Keratinocyte (primary cell): ENCODE results near the gene TMEM131. TPM values are rescaled to one million over a fixed set of nuclear protein-coding genes. Genes with fewer than 3 reads are reported as not detected.

Source experiments
- DNase-seq: peaks from one replicate; pipeline ENCODE4 v3.0.0-alpha.2; 2011; ENCODE audit warnings: low read depth, missing footprints, low spot score
- FAIRE-seq: peaks from 2 replicates; lab custom pipeline; 2011; peaks lifted over from hg19 to GRCh38; lab: Jason Lieb, UNC
- H2AFZ ChIP-seq: 2 replicates; pipeline ENCODE4 v1.6.0; 2012; ENCODE audit warnings: low read length, control low read depth, inconsistent platforms; ENCODE audit not compliant: control insufficient read depth
- H3K27ac ChIP-seq: 2 replicates; pipeline ENCODE4 v1.5.1; 2011; ENCODE audit warnings: low read length; ENCODE audit not compliant: control insufficient read depth, insufficient read depth
- H3K27me3 ChIP-seq: 3 replicates; pipeline ENCODE4 v1.6.0; 2011; ENCODE audit warnings: low read length; ENCODE audit not compliant: control insufficient read depth, insufficient read depth; ENCODE audit errors: extremely low read depth
- H3K36me3 ChIP-seq, 2 experiments: 2 replicates in 1 of 2; 3 replicates in 1 of 2; pipeline ENCODE4 v1.5.1; 2011; ENCODE audit warnings: low read length in 2 of 2, mild to moderate bottlenecking in 1 of 2; ENCODE audit not compliant: control insufficient read depth in 2 of 2, insufficient read depth in 2 of 2; ENCODE audit errors: extremely low read depth in 1 of 2
- H3K4me1 ChIP-seq: 3 replicates; pipeline ENCODE4 v1.5.1; 2011; ENCODE audit warnings: low read length; ENCODE audit not compliant: control insufficient read depth, insufficient read depth; ENCODE audit errors: extremely low read depth
- H3K4me2 ChIP-seq: 3 replicates; pipeline ENCODE4 v1.6.0; 2011; ENCODE audit warnings: low read depth, low read length; ENCODE audit not compliant: control insufficient read depth, insufficient read depth; ENCODE audit errors: extremely low read depth
- H3K4me3 ChIP-seq, 3 experiments: fragments of 200-600 bp in 1 of 3; sonication (generic) in 1 of 3; 2 replicates in 2 of 3; 3 replicates in 1 of 3; pipeline ENCODE4 v1.5.1; 2011 to 2016; ENCODE audit warnings: low read length in 3 of 3, mild to moderate bottlenecking in 3 of 3, control low read depth in 2 of 3, inconsistent platforms in 1 of 3, low read depth in 1 of 3, mixed read lengths in 1 of 3, mixed run types in 1 of 3, moderate library complexity in 1 of 3; ENCODE audit not compliant: control insufficient read depth in 2 of 3, insufficient read depth in 2 of 3; ENCODE audit errors: extremely low read depth in 1 of 3
- H3K79me2 ChIP-seq: 2 replicates; pipeline ENCODE4 v1.6.0; 2012; ENCODE audit warnings: low read length; ENCODE audit not compliant: control insufficient read depth, insufficient read depth
- H3K9ac ChIP-seq: 3 replicates; pipeline ENCODE4 v1.6.0; 2011; ENCODE audit warnings: low read length; ENCODE audit not compliant: control insufficient read depth, insufficient read depth; ENCODE audit errors: extremely low read depth
- H3K9me1 ChIP-seq: 3 replicates; pipeline ENCODE4 v1.6.0; 2011; ENCODE audit warnings: low read length; ENCODE audit not compliant: control insufficient read depth, insufficient read depth; ENCODE audit errors: extremely low read depth
- H3K9me3 ChIP-seq: 2 replicates; pipeline ENCODE4 v1.5.1; 2012; ENCODE audit warnings: low read depth, low read length; ENCODE audit not compliant: control insufficient read depth
- H4K20me1 ChIP-seq: 3 replicates; pipeline ENCODE4 v1.6.0; 2011; ENCODE audit warnings: low read length; ENCODE audit not compliant: control insufficient read depth, insufficient read depth; ENCODE audit errors: extremely low read depth
- EZH2 ChIP-seq: IDR thresholded peaks from one replicate; pipeline ENCODE4 v1.6.1; 2012; ENCODE audit warnings: inconsistent platforms, mild to moderate bottlenecking, low read length, moderate library complexity
- dilution Hi-C: fragments of 300-500 bp; cut with MboI; formaldehyde crosslinking; loops from one replicate; pipeline ENCODE4 v1.7.0; 2020; ENCODE audit warnings: low sequenced_read_pairs; ENCODE audit not compliant: extremely low pct_ligation_motif_present
- polyA plus RNA-seq, 5 experiments: library from polyadenylated mRNA; depleted of rRNA in 3 of 5; stranded (reverse) in 3 of 5; stranded (forward) in 1 of 5; unstranded in 1 of 5; fragments of >200 nt; gene quantifications; 1 replicate in 1 of 5; 2 replicates in 3 of 5; 3 replicates in 1 of 5; pipeline versions ENCODE4 v1.2.1 to v1.2.3, GENCODE V29; 2011 to 2012; ENCODE audit warnings: missing spikeins in 2 of 5, low read depth in 1 of 5, low replicate concordance in 1 of 5
- TF ChIP-seq, protein P1 (sequence below), 3 experiments: IDR thresholded peaks in 1 of 3; conservative IDR thresholded peaks in 1 of 3; optimal IDR thresholded peaks in 1 of 3; 2 replicates in 2 of 3; 3 replicates in 1 of 3; pipeline versions ENCODE3 to v1.5.1; 2011; ENCODE audit warnings: low read length in 3 of 3, mild to moderate bottlenecking in 3 of 3, moderate library complexity in 2 of 3, control low read depth in 1 of 3, inconsistent platforms in 1 of 3; ENCODE audit not compliant: insufficient read depth in 2 of 3; ENCODE audit errors: extremely low read depth in 1 of 3

The TMEM131 gene
- polyA plus RNA-seq, 1 donor (not counting 4 experiments of a cell fraction or from before 2014, with no cell fraction given): 25.5 TPM

- no peak for FAIRE-seq
- no peak overlapping the region for H3K4me2 ChIP-seq
- H3K4me3 ChIP-seq: no peak overlapping the region
- dilution Hi-C loops: no loop called here
- no peak overlapping the region for H3K9ac ChIP-seq
- no peaks in the 10 kb centered on the region for H3K27me3 ChIP-seq
- H3K27ac ChIP-seq: no peak overlapping the region
- H3K79me2 ChIP-seq: peaks cover 67% of the 10 kb centered on the region
- peaks cover 0 to 3% of the 10 kb centered on the region in 2 experiments for H3K36me3 ChIP-seq
- H2AFZ ChIP-seq: no peak overlapping the region
- H3K9me3 ChIP-seq: no peaks in the 10 kb centered on the region
- TF ChIP-seq EZH2: no peak
- TF ChIP-seq, protein P1, sequence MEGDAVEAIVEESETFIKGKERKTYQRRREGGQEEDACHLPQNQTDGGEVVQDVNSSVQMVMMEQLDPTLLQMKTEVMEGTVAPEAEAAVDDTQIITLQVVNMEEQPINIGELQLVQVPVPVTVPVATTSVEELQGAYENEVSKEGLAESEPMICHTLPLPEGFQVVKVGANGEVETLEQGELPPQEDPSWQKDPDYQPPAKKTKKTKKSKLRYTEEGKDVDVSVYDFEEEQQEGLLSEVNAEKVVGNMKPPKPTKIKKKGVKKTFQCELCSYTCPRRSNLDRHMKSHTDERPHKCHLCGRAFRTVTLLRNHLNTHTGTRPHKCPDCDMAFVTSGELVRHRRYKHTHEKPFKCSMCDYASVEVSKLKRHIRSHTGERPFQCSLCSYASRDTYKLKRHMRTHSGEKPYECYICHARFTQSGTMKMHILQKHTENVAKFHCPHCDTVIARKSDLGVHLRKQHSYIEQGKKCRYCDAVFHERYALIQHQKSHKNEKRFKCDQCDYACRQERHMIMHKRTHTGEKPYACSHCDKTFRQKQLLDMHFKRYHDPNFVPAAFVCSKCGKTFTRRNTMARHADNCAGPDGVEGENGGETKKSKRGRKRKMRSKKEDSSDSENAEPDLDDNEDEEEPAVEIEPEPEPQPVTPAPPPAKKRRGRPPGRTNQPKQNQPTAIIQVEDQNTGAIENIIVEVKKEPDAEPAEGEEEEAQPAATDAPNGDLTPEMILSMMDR (optimal IDR thresholded peaks at IDR 0.05 in 1 of 3, IDR thresholded peaks at IDR 0.05 in 1 of 3, conservative IDR thresholded peaks at IDR 0.05 in 1 of 3; ENCODE audit: extremely low read depth in 1 of 3, insufficient read depth in 2 of 3, low read length in 3 of 3): no peak
- no peaks in the 10 kb centered on the region for H4K20me1 ChIP-seq
- no peaks in the 10 kb centered on the region for H3K9me1 ChIP-seq
- H3K4me1 ChIP-seq: peaks cover 8% of the 10 kb centered on the region
- no peak for DNase-seq
These were observed 81.9 kb downstream of the TMEM131 start for GRCh38 chr2:97913846-97914245.

DNA sequence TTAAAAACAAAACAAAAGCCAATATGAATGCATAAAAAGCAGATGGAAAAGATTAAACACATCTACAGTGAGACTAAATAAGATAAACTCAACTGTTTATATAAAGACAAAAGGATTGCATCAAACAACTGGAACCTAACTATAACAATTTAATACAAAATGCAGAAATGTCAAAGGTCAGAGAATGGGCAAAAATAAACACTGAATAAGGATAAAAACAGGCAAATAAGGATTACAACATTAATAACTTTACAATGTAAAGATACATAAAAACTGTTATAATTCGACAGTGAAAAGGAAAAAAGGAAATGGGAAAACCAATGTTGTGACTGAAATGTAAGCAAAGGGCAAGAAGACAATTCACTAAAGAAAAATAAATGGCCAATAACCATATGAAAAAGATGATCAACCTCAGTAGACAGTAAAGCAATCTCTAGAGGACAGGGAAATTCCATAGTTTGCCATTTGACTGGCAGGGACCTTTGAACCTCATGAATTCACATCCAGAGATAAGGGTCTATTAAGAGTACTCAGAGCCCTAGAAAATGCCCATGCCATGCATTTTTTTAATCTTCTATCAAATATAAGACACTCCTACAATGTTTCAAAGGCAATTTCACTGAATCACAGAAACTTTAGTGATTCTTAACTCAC, 83.7 kb downstream of the TMEM131 start:
- no peaks in the 10 kb centered on the region for H3K27me3 ChIP-seq
- FAIRE-seq (no peak), DNase-seq (no peak)
- no peak overlapping the region for H3K9ac ChIP-seq
- H3K79me2 ChIP-seq: peaks cover 54% of the 10 kb centered on the region
- H3K4me3 ChIP-seq: no peak overlapping the region
- H3K4me1 ChIP-seq: peaks cover 9% of the 10 kb centered on the region
- no peak overlapping the region for H2AFZ ChIP-seq
- TF ChIP-seq, protein P1 (optimal IDR thresholded peaks at IDR 0.05 in 1 of 3, IDR thresholded peaks at IDR 0.05 in 1 of 3, conservative IDR thresholded peaks at IDR 0.05 in 1 of 3; ENCODE audit: extremely low read depth in 1 of 3, insufficient read depth in 2 of 3, low read length in 3 of 3): no peak
- no peak for TF ChIP-seq EZH2
- dilution Hi-C loops: no loop called here
- no peaks in the 10 kb centered on the region for H3K9me1 ChIP-seq
- peaks cover 1 to 2% of the 10 kb centered on the region in 2 experiments for H3K36me3 ChIP-seq
- no peak overlapping the region for H3K27ac ChIP-seq
- no peaks in the 10 kb centered on the region for H4K20me1 ChIP-seq
- no peaks in the 10 kb centered on the region for H3K9me3 ChIP-seq
- no peak overlapping the region for H3K4me2 ChIP-seq
